ENCODE data around the gene PDRG1. TPM values are rescaled to one million over a fixed set of nuclear protein-coding genes. Genes with fewer than 3 reads are reported as not detected.

The PDRG1 gene
- total and polyA plus RNA-seq, 9 donors = 6.4 to 14.1 (median 9.7) TPM

DNA sequence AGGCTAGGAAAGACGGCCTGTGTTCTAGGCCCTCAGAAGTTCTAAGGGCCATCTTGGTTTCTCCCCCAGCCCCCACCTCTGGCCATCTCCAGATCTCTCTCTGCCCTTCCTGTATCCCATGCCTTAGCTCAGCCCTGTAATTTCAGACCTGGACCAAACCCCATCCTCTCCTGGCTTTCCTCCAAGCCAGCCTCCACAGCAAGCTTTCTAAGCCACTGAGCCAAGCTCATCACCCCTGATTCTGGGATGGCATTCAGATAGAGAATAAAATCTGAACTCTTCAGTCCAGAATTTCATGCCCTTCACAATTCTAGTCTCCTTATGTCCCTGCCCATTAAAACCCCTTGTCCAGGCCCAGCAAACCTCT is 39.5 kb upstream of the PDRG1 start:
- WGBS, 3 donors = 42 to 52% (median 44%) methylated on average over 1 of the region's 1 CpG
- DNase-seq = no peak
- no peak overlapping the region for H3K4me3 ChIP-seq
- no peaks in the 10 kb centered on the region for H3K9me3 ChIP-seq
- no peak overlapping the region for H3K27ac ChIP-seq
- no peaks in the 10 kb centered on the region for H3K27me3 ChIP-seq
- H3K36me3 ChIP-seq = no peaks in the 10 kb centered on the region
- intact Hi-C loops (cut with DNase I) = no loop called here
- TF ChIP-seq EP300 (IDR thresholded peaks at IDR 0.05) (no peak), POLR2A (IDR thresholded peaks at IDR 0.05) (no peak), CTCF (IDR thresholded peaks at IDR 0.05) (no peak)
- H3K4me1 ChIP-seq (ENCODE audit: insufficient read depth) = no peaks in the 10 kb centered on the region

DNA sequence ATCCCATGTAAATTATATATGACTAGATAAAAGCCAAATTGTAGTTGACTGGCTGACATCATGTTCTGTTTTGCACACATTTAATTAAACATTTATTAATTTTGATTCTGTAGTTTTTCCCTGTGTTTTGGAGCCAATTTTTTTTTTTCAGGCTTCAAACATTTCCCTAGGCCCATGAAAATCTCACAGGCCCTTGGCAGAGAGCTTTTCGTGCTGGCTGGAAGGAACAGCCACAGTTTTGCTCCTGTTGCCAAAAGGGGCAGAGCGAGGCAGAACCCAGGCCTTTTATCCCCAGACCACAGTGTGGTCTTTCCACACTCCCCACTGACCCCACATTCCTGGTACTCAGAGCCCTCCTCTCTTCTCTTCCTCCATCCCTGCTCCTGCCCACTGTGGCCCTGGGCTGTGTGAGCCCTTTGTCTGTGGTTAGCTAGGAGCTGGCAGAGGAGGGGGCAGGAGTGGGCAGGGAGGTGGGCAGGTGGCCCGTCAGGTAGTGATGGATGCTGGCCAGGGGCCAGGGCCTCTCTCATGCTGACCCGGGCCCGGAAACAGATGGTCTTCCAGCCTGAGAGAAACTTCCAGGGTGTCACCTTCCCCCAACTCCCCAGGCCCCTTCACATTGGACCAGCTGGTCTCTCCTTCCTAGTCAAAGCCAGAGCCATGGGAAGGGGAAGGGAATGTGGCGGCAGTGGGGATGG is 38.9 kb upstream of the PDRG1 start:
- 24 to 36% (median 28%) methylated on average over 6 of the region's 6 CpGs for WGBS, 3 donors
- H3K27me3 ChIP-seq = no peaks in the 10 kb centered on the region
- no peaks in the 10 kb centered on the region for H3K36me3 ChIP-seq
- no peaks in the 10 kb centered on the region for H3K4me1 ChIP-seq (ENCODE audit: insufficient read depth)
- intact Hi-C loops (cut with DNase I) = no loop called here
- TF ChIP-seq EP300 (IDR thresholded peaks at IDR 0.05) = no peak
- TF ChIP-seq CTCF (IDR thresholded peaks at IDR 0.05) = no peak
- no peak for TF ChIP-seq POLR2A (IDR thresholded peaks at IDR 0.05)
- DNase-seq = no peak
- no peaks in the 10 kb centered on the region for H3K9me3 ChIP-seq
- no peak overlapping the region for H3K4me3 ChIP-seq
- no peak overlapping the region for H3K27ac ChIP-seq

- H3K4me3 ChIP-seq = no peak overlapping the region
- H3K27ac ChIP-seq = no peak overlapping the region
- intact Hi-C loops (cut with DNase I) = no loop called here
- H3K36me3 ChIP-seq = no peaks in the 10 kb centered on the region
- DNase-seq = no peak
- H3K27me3 ChIP-seq = no peaks in the 10 kb centered on the region
- no peaks in the 10 kb centered on the region for H3K4me1 ChIP-seq (ENCODE audit: insufficient read depth)
- WGBS, 3 donors = 62 to 67% (median 66%) methylated on average over 8 of the region's 8 CpGs
- H3K9me3 ChIP-seq = no peaks in the 10 kb centered on the region
- TF ChIP-seq POLR2A (IDR thresholded peaks at IDR 0.05) (no peak), CTCF (IDR thresholded peaks at IDR 0.05) (no peak)
Measured at GRCh38 chr20:31989030-31989645, 37.3 kb upstream of the PDRG1 start.

GRCh38 chr20:31988430-31989015 is 36.7 kb upstream of the PDRG1 start:
- Histone ChIP-seq H3K4me1 (ENCODE audit: insufficient read depth) (no peaks in the 10 kb centered on the region), H3K9me3 (no peaks in the 10 kb centered on the region), H3K36me3 (no peaks in the 10 kb centered on the region), H3K27me3 (no peaks in the 10 kb centered on the region), H3K4me3 (no peak overlapping the region), H3K27ac (no peak overlapping the region)
- intact Hi-C loops (cut with DNase I) = no loop called here
- WGBS, 3 donors = 82 to 89% (median 89%) methylated on average over 5 of the region's 5 CpGs
- TF ChIP-seq CTCF (IDR thresholded peaks at IDR 0.05) = no peak
- DNase-seq = no peak

Data from ovary (tissue), 9 donors.